SU-DHL-6 (cell line): ENCODE data around the gene RASGRP1.

Experiments used
- EZH2phosphoT487 ChIP-seq: fragments of 200-600 bp; sonication (generic), shearing (Covaris generic); conservative IDR thresholded peaks from 2 replicates; pipeline ENCODE4 v1.6.1; 2018; ENCODE audit warnings: mild to moderate bottlenecking, antibody characterized with exemption, low read length, moderate library complexity, mixed read lengths
- TF ChIP-seq, protein P1 (sequence below): fragments of 200-600 bp; sonication (generic); IDR thresholded peaks from one replicate; pipeline ENCODE4 v1.5.1; 2017; ENCODE audit warnings: antibody characterized with exemption, mild to moderate bottlenecking, low read length, moderate library complexity; ENCODE audit not compliant: insufficient read depth, poor library complexity, severe bottlenecking

DNA sequence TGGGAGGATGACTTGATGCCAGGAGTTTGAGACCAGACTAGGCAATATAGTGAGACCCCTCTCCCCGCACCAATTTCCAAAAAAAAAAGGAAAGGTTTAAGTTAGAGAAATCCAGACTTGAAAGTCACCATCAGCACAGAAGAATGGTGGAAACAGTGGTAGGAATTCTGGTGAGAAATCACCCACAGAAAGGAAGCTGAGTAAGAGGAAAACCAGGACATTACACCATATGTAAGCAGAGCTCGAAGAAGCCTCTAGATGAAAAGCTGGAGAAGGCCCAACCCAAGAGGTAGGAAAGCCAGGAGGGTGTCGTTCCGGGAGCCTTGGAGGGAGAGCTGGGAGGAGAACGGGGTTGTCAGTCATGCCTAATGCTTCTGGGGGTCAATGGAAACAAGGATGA lies 40.5 kb downstream of the RASGRP1 start:
- TF ChIP-seq, protein P1, sequence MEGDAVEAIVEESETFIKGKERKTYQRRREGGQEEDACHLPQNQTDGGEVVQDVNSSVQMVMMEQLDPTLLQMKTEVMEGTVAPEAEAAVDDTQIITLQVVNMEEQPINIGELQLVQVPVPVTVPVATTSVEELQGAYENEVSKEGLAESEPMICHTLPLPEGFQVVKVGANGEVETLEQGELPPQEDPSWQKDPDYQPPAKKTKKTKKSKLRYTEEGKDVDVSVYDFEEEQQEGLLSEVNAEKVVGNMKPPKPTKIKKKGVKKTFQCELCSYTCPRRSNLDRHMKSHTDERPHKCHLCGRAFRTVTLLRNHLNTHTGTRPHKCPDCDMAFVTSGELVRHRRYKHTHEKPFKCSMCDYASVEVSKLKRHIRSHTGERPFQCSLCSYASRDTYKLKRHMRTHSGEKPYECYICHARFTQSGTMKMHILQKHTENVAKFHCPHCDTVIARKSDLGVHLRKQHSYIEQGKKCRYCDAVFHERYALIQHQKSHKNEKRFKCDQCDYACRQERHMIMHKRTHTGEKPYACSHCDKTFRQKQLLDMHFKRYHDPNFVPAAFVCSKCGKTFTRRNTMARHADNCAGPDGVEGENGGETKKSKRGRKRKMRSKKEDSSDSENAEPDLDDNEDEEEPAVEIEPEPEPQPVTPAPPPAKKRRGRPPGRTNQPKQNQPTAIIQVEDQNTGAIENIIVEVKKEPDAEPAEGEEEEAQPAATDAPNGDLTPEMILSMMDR: no peak
- TF ChIP-seq EZH2phosphoT487: no peak
